ENCODE data around the gene MBD3.

MBD3 gene

GRCh38 chr19:1622007-1622406 lies 29.3 kb upstream of the MBD3 start:
- H3K4me3 ChIP-seq: no peak overlapping the region
- H3K4me1 ChIP-seq: peaks cover 0 to 5% (median 0%) of the 10 kb centered on the region in 4 donors
- peaks cover 11 to 94% (median 39%) of the 10 kb centered on the region in 3 donors for H3K36me3 ChIP-seq
- intact Hi-C loops (cut with DNase I; ENCODE audit: low total_unique reads): no loop called here
- H3K27ac ChIP-seq: no peak overlapping the region
- H3K9me3 ChIP-seq: no peaks in the 10 kb centered on the region
- H3K27me3 ChIP-seq: no peaks in the 10 kb centered on the region
- DNase-seq: no peak
- TF ChIP-seq CTCF (IDR thresholded peaks at IDR 0.05): no peak

- Histone ChIP-seq H3K36me3 (peaks cover 11 to 93% (median 39%) of the 10 kb centered on the region in 3 donors), H3K27ac (no peak overlapping the region), H3K27me3 (no peaks in the 10 kb centered on the region), H3K4me3 (no peak overlapping the region), H3K4me1 (peaks cover 0 to 5% (median 0%) of the 10 kb centered on the region in 4 donors), H3K9me3 (no peaks in the 10 kb centered on the region)
- no peak for TF ChIP-seq CTCF (IDR thresholded peaks at IDR 0.05)
- DNase-seq: no peak
- intact Hi-C loops (cut with DNase I; ENCODE audit: low total_unique reads): no loop called here
Measured at GRCh38 chr19:1621574-1621973, 28.9 kb upstream of the MBD3 start.

- no peak overlapping the region for H3K4me3 ChIP-seq
- no peaks in the 10 kb centered on the region for H3K27me3 ChIP-seq
- no peak for TF ChIP-seq CTCF (IDR thresholded peaks at IDR 0.05)
- H3K4me1 ChIP-seq: peaks cover 0 to 5% (median 0%) of the 10 kb centered on the region in 4 donors
- DNase-seq: no peak
- no peaks in the 10 kb centered on the region for H3K9me3 ChIP-seq
- no peak overlapping the region for H3K27ac ChIP-seq
- peaks cover 11 to 94% (median 39%) of the 10 kb centered on the region in 3 donors for H3K36me3 ChIP-seq
- intact Hi-C loops (cut with DNase I; ENCODE audit: low total_unique reads): no loop called here
Measured at GRCh38 chr19:1621021-1621420, 28.4 kb upstream of the MBD3 start.

- TF ChIP-seq CTCF (IDR thresholded peaks at IDR 0.05): no peak
- no peaks in the 10 kb centered on the region for H3K27me3 ChIP-seq
Measured at GRCh38 chr19:1620502-1620901, 27.8 kb upstream of the MBD3 start.

GRCh38 chr19:1619703-1620102 lies 27.0 kb upstream of the MBD3 start:
- Histone ChIP-seq H3K4me3 (no peak overlapping the region), H3K27ac (no peak overlapping the region), H3K9me3 (no peaks in the 10 kb centered on the region), H3K4me1 (peaks cover 0 to 5% (median 0%) of the 10 kb centered on the region in 4 donors), H3K27me3 (no peaks in the 10 kb centered on the region), H3K36me3 (peaks cover 22 to 94% (median 52%) of the 10 kb centered on the region in 3 donors)
- no peak for TF ChIP-seq CTCF (IDR thresholded peaks at IDR 0.05)
- no peak for DNase-seq
- intact Hi-C loops (cut with DNase I; ENCODE audit: low total_unique reads): no loop called here

More at GRCh38 chr19:1620502-1620901, 27.8 kb upstream of the MBD3 start:
- intact Hi-C loops (cut with DNase I; ENCODE audit: low total_unique reads): no loop called here
- no peak overlapping the region for H3K27ac ChIP-seq
- H3K4me3 ChIP-seq: no peak overlapping the region
- peaks cover 15 to 94% (median 44%) of the 10 kb centered on the region in 3 donors for H3K36me3 ChIP-seq
- H3K9me3 ChIP-seq: no peaks in the 10 kb centered on the region
- no peak for DNase-seq
- peaks cover 0 to 5% (median 0%) of the 10 kb centered on the region in 4 donors for H3K4me1 ChIP-seq

- TF ChIP-seq CTCF (IDR thresholded peaks at IDR 0.05): no peak
- Histone ChIP-seq H3K27me3 (no peaks in the 10 kb centered on the region), H3K9me3 (no peaks in the 10 kb centered on the region), H3K36me3 (peaks cover 29 to 94% (median 57%) of the 10 kb centered on the region in 3 donors), H3K4me1 (peaks cover 0 to 5% (median 0%) of the 10 kb centered on the region in 4 donors), H3K4me3 (no peak overlapping the region), H3K27ac (no peak overlapping the region)
- intact Hi-C loops (cut with DNase I; ENCODE audit: low total_unique reads): no loop called here
- no peak for DNase-seq
Measured at GRCh38 chr19:1619094-1619439, 26.4 kb upstream of the MBD3 start.

All from tibial artery (tissue), 4 donors.